K562 (cell line): ENCODE measurements around the gene TSPAN32. TPM values are rescaled to one million over a fixed set of nuclear protein-coding genes. Genes with fewer than 3 reads are reported as not detected.

Experiments
- ATAC-seq: fragments of 200-7000 bp; cut with Tn5 transposase; 3 replicates; pipeline ENCODE4 v1.9.1; 2020; ENCODE audit warnings: moderate library complexity
- BruUV-seq: library from RNA; stranded (reverse); fragments of 400-500 nt; replicated peaks from 2 replicates; lab custom pipeline; 2021; lab: Mats Ljungman, UMichigan
- CTCF ChIA-PET: fragments of 300-600 bp; formaldehyde crosslinking; extraction: SDS; loops from one replicate; lab custom pipeline; 2021; ENCODE audit warnings: low intra/inter-chr PET ratio; lab: Yijun Ruan, JAX
- POLR2A ChIA-PET: fragments of 300-600, 350-650 bp; sonication (Branson Sonifier 250); formaldehyde crosslinking; extraction: SDS; loops from one replicate; lab custom pipeline; 2021; ENCODE audit warnings: antibody characterized with exemption, inconsistent platforms; lab: Yijun Ruan, JAX
- DNase-seq, 4 experiments: peaks; one replicate each; pipeline versions ENCODE4 v3.0.0 to v3.0.0-alpha.2; 2011 to 2018; ENCODE audit warnings: low spot score in 3 of 4, mixed read lengths in 3 of 4; ENCODE audit errors: extremely low read depth in 1 of 4
- FAIRE-seq: peaks from 2 replicates; lab custom pipeline; 2011; peaks lifted over from hg19 to GRCh38; lab: Jason Lieb, UNC
- H2AFZ ChIP-seq: 2 replicates; pipeline ENCODE4 v1.6.0; 2011; ENCODE audit warnings: low read depth, low read length, control low read depth, inconsistent platforms
- H3K27ac ChIP-seq: fragments of 200-600 bp; 3 replicates; pipeline ENCODE4 v1.8.0; 2011; ENCODE audit warnings: low read depth, mild to moderate bottlenecking, control low read depth, inconsistent platforms, low read length, moderate library complexity, mixed read lengths; ENCODE audit errors: extremely low read depth
- H3K27me3 ChIP-seq, 2 experiments: fragments of 300-600 bp in 1 of 2; 2 replicates in 1 of 2; 3 replicates in 1 of 2; pipeline versions ENCODE4 v1.6.0 to v1.8.0; 2011; ENCODE audit warnings: inconsistent platforms in 2 of 2, low read length in 2 of 2, mild to moderate bottlenecking in 1 of 2, mixed read lengths in 1 of 2, moderate library complexity in 1 of 2; ENCODE audit not compliant: control insufficient read depth in 2 of 2, insufficient read depth in 2 of 2
- H3K36me3 ChIP-seq: fragments of 300-600 bp; 3 replicates; pipeline ENCODE4 v1.8.0; 2011; ENCODE audit warnings: mild to moderate bottlenecking, low read length, inconsistent platforms; ENCODE audit not compliant: control insufficient read depth, insufficient read depth
- H3K4me1 ChIP-seq, 2 experiments: fragments of 200-600 bp in 1 of 2; replicated peaks in 1 of 2; 2 replicates in 1 of 2; 3 replicates in 1 of 2; pipeline versions ENCODE4 v1.5.1 to v1.8.0; 2011; ENCODE audit warnings: inconsistent platforms in 2 of 2, low read length in 2 of 2, mild to moderate bottlenecking in 1 of 2, mixed read lengths in 1 of 2, moderate library complexity in 1 of 2; ENCODE audit not compliant: control insufficient read depth in 2 of 2, insufficient read depth in 2 of 2
- H3K4me2 ChIP-seq: 2 replicates; pipeline ENCODE4 v1.6.1; 2011; ENCODE audit warnings: low read length, control low read depth, inconsistent platforms, mixed read lengths; ENCODE audit not compliant: insufficient read depth
- H3K4me3 ChIP-seq: fragments of 200-600 bp; sonication (generic), shearing (Covaris generic); 2 replicates; pipeline ENCODE4 v1.5.1; 2016; ENCODE audit warnings: control low read depth, inconsistent platforms
- H3K79me2 ChIP-seq: fragments of 200-600 bp; 3 replicates; pipeline ENCODE4 v1.8.0; 2011; ENCODE audit warnings: low read length, inconsistent platforms; ENCODE audit not compliant: control insufficient read depth, insufficient read depth
- H3K9ac ChIP-seq, 2 experiments: 2 replicates each; pipeline versions ENCODE4 v1.6.0 to v1.6.1; 2011; ENCODE audit warnings: low read depth in 2 of 2, low read length in 2 of 2, control low read depth in 1 of 2, inconsistent platforms in 1 of 2, mild to moderate bottlenecking in 1 of 2, mixed read lengths in 1 of 2; ENCODE audit not compliant: insufficient read depth in 1 of 2
- H3K9me1 ChIP-seq: one replicate; pipeline ENCODE4 v1.6.0; 2011; ENCODE audit warnings: inconsistent platforms, mild to moderate bottlenecking, low read length, moderate library complexity; ENCODE audit not compliant: control insufficient read depth, insufficient read depth
- H3K9me3 ChIP-seq: replicated peaks from 2 replicates; pipeline ENCODE4 v1.5.1; 2011; ENCODE audit warnings: low read depth, low read length, inconsistent platforms; ENCODE audit not compliant: control insufficient read depth, insufficient read depth
- H4K20me1 ChIP-seq: replicated peaks from 2 replicates; pipeline ENCODE4 v1.6.1; 2011; ENCODE audit warnings: low read length, inconsistent platforms, mixed read lengths; ENCODE audit not compliant: control insufficient read depth, insufficient read depth
- NELFE ChIP-seq: IDR thresholded peaks from 2 replicates; pipeline ENCODE4 v1.6.1; 2011; ENCODE audit warnings: mild to moderate bottlenecking; ENCODE audit not compliant: insufficient read depth, insufficient read length
- POLR2G ChIP-seq: fragments of 200-400 bp; formaldehyde crosslinking; IDR thresholded peaks from 2 replicates; pipeline ENCODE4 v1.6.1; 2017; ENCODE audit warnings: low read depth, mild to moderate bottlenecking, antibody characterized with exemption, low read length, moderate library complexity
- WGBS: fragments of 100-300 bp; shearing (Covaris generic); methylation state at CpG from one replicate; pipeline ENCODE4 v1.1.6; 2016; ENCODE audit warnings: low coverage, mixed read lengths; ENCODE audit not compliant: insufficient coverage; ENCODE audit errors: missing lambda C conversion rate; 5-methylcytosine and 5-hydroxymethylcytosine counted together
- in situ Hi-C: fragments of 300-500 bp; cut with MboI; formaldehyde crosslinking; loops from 4 replicates; pipeline ENCODE4 v1.15.0; 2018; ENCODE audit warnings: inconsistent platforms, mixed read lengths
- intact Hi-C: fragments of 100-400 bp; cut with micrococcal nuclease; formaldehyde crosslinking; loops from 2 replicates; pipeline ENCODE4 v1.14.2; 2022
- polyA plus RNA-seq, 8 experiments: library from polyadenylated mRNA; depleted of rRNA in 4 of 8; stranded (reverse) in 5 of 8; unstranded in 3 of 8; fragments of >200 nt; fragmentation: Nextera tagmentation in 2 of 8; fragmentation: Illumina TruSeq in 1 of 8; extraction: Ambion mirVana in 2 of 8; extraction: Trizol in 1 of 8; gene quantifications; 2 replicates each; pipeline versions ENCODE4 v1.2.1 to v1.2.3, GENCODE V29; 2011 to 2014; ENCODE audit warnings: inconsistent platforms in 1 of 8, missing spikeins in 1 of 8
- total RNA-seq, 7 experiments: library from RNA; depleted of rRNA in 6 of 7; stranded (reverse); fragments of >200 nt in 6 of 7; fragmentation: Illumina TruSeq in 2 of 7; extraction: Trizol in 2 of 7; gene quantifications; 2 replicates each; pipeline versions ENCODE4 v1.2.1 to v1.2.3, GENCODE V29; 2011 to 2021; ENCODE audit warnings: low replicate concordance in 1 of 7

Gene TSPAN32
- total and polyA plus RNA-seq, 9 of the 15 experiments (the other 6 are each of a cell fraction or from before 2014, with no cell fraction given), result 0.21 to 7.3 (median 2.6) TPM

DNA sequence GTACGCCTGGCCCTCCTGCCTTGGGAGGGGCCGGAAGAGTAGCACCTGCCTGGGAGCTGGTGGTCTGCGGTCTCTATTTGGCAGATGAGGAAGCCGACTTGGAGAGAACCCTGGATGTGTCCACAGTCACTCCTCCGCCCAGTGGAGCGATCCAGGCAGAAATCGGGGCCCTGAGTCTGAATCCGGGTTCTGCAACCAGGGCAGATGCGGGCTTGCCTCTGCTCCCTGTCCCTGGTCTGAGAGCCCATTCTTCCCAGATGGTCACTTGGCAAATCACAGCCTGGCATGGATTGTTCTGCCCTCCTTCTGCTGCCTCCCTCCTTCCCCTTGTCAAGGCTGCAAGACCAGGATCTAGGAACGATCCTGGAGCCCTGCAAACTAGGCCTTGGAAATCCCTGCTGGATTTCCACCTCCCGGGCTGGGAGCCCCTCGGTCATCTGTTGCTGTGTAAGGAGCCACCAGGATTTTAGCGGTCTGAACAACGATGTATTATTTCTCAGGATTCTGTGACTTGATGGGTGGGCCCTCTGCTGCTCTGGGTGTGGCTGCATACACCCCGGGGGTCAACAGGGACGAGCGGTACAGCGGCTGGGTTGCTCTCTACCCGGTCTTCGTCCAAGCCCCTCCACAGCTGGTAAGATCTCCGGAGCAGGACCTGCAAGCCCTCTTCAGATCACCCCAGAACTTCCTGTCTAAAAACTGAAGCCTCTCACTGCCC, 29.4 kb upstream of the TSPAN32 start (continued):
- no peak for TF ChIP-seq NELFE
- TF ChIP-seq, all 486 proteins: peak for 0

GRCh38 chr11:2272946-2273280, 28.9 kb upstream of the TSPAN32 start:
- 30% methylated on average over 6 of the region's 7 CpGs for WGBS
- H3K27ac ChIP-seq, result no peak overlapping the region
- FAIRE-seq (no peak), DNase-seq (no peak), ATAC-seq (no peak)
- no peaks in the 10 kb centered on the region; the same call in 1 of the 2 replicates for H4K20me1 ChIP-seq
- no peak overlapping the region for H2AFZ ChIP-seq
- H3K4me1 ChIP-seq, result peaks cover 7 to 51% of the 10 kb centered on the region in 2 experiments; a peak in 3 of 5 replicates
- in situ Hi-C loops (no loop called here), intact Hi-C loops (no loop called here)
- no peak overlapping the region for H3K9ac ChIP-seq
- TF ChIP-seq POLR2G, result no peak
- H3K27me3 ChIP-seq, result peaks cover 0 to 61% of the 10 kb centered on the region in 2 experiments; a peak in 2 of 5 replicates
- H3K9me3 ChIP-seq, result no peaks in the 10 kb centered on the region; the same call in 1 of the 2 replicates
- no peaks in the 10 kb centered on the region for H3K9me1 ChIP-seq
- H3K4me3 ChIP-seq, result no peak overlapping the region
- CTCF ChIA-PET, result interaction anchor here (0.7 kb wide), 1 partner anchor 532 kb away, joined by 3 read pairs; no protein-coding TSS in a partner anchor
- H3K79me2 ChIP-seq, result no peaks in the 10 kb centered on the region
- POLR2A ChIA-PET, result interaction anchor here (0.6 kb wide), 1 partner anchor 288 kb away, joined by 3 read pairs; no protein-coding TSS in a partner anchor
- no peaks in the 10 kb centered on the region for H3K36me3 ChIP-seq
- no TSS peak for BruUV-seq
- no peak overlapping the region for H3K4me2 ChIP-seq
